HepG2 (cell line): ENCODE measurements around the gene PTPMT1. TPM values are rescaled to one million over a fixed set of nuclear protein-coding genes. Genes with fewer than 3 reads are reported as not detected.

Experiments used
- ATAC-seq: fragments of 200-7000 bp; cut with Tn5 transposase; 3 replicates; pipeline ENCODE4 v1.9.1; 2020; ENCODE audit warnings: mild to moderate bottlenecking, moderate library complexity
- BruUV-seq: library from RNA; stranded (reverse); fragments of 400-500 nt; replicated peaks from 2 replicates; lab custom pipeline; 2021; lab: Mats Ljungman, UMichigan
- CTCF ChIA-PET: fragments of 300-600 bp; formaldehyde crosslinking; extraction: SDS; loops from one replicate; lab custom pipeline; 2021; ENCODE audit warnings: low total read pairs, inconsistent platforms, low intra/inter-chr PET ratio; lab: Yijun Ruan, JAX
- POLR2A ChIA-PET: fragments of 350-600 bp; sonication (Branson Sonifier 250); formaldehyde crosslinking; loops from one replicate; lab custom pipeline; 2020; ENCODE audit warnings: antibody characterized with exemption, inconsistent platforms; lab: Yijun Ruan, JAX
- DNase-seq: peaks from one replicate; pipeline ENCODE4 v3.0.0-alpha.2; 2015; ENCODE audit warnings: low spot score
- FAIRE-seq: peaks from 3 replicates; lab custom pipeline; 2011; peaks lifted over from hg19 to GRCh38; lab: Jason Lieb, UNC
- H2AFZ ChIP-seq: one replicate; pipeline ENCODE4 v1.6.1; 2011; ENCODE audit warnings: low read length, inconsistent platforms
- H3K27ac ChIP-seq: fragments of 300-600 bp; 3 replicates; pipeline ENCODE4 v1.8.0; 2011; ENCODE audit warnings: mixed run types, mild to moderate bottlenecking, mixed read lengths, low read length, inconsistent platforms; ENCODE audit not compliant: insufficient read depth; ENCODE audit errors: extremely low read length
- H3K27me3 ChIP-seq, 2 experiments: fragments of 200-600 bp in 1 of 2; 2 replicates in 1 of 2; 3 replicates in 1 of 2; pipeline versions ENCODE4 v1.6.0 to v1.8.0; 2011; ENCODE audit warnings: low read length in 2 of 2, mild to moderate bottlenecking in 2 of 2, moderate library complexity in 2 of 2, inconsistent platforms in 1 of 2; ENCODE audit not compliant: insufficient read depth in 2 of 2, control insufficient read depth in 1 of 2
- H3K36me3 ChIP-seq, 2 experiments: fragments of 200-600 bp in 1 of 2; replicated peaks in 1 of 2; 2 replicates in 1 of 2; 3 replicates in 1 of 2; pipeline versions ENCODE4 v1.5.1 to v1.8.0; 2011; ENCODE audit warnings: low read length in 2 of 2, inconsistent platforms in 1 of 2; ENCODE audit not compliant: insufficient read depth in 2 of 2, control insufficient read depth in 1 of 2
- H3K4me1 ChIP-seq: 2 replicates; pipeline ENCODE4 v1.5.1; 2012; ENCODE audit warnings: low read length, inconsistent platforms; ENCODE audit not compliant: insufficient read depth
- H3K4me2 ChIP-seq: 2 replicates; pipeline ENCODE4 v1.6.0; 2011; ENCODE audit warnings: low read depth, low read length, inconsistent platforms
- H3K4me3 ChIP-seq, 3 experiments: fragments of 200-600 bp in 1 of 3; sonication (generic), shearing (Covaris generic) in 1 of 3; replicated peaks in 1 of 3; 2 replicates each; pipeline ENCODE4 v1.5.1; 2011 to 2016; ENCODE audit warnings: low read length in 3 of 3, inconsistent platforms in 2 of 3, low read depth in 2 of 3, mild to moderate bottlenecking in 2 of 3, control low read depth in 1 of 3, mixed read lengths in 1 of 3; ENCODE audit not compliant: insufficient read depth in 1 of 3
- H3K79me2 ChIP-seq: one replicate; pipeline ENCODE4 v1.6.1; 2011; ENCODE audit warnings: low read length, inconsistent platforms; ENCODE audit not compliant: insufficient read depth
- H3K9ac ChIP-seq: 2 replicates; pipeline ENCODE4 v1.6.0; 2011; ENCODE audit warnings: mild to moderate bottlenecking, low read depth, low read length, inconsistent platforms; ENCODE audit not compliant: insufficient read depth
- H3K9me3 ChIP-seq: 2 replicates; pipeline ENCODE4 v1.5.1; 2012; ENCODE audit warnings: mild to moderate bottlenecking, low read length
- H4K20me1 ChIP-seq: 2 replicates; pipeline ENCODE4 v1.6.0; 2011; ENCODE audit warnings: inconsistent platforms, mild to moderate bottlenecking, low read length, moderate library complexity; ENCODE audit not compliant: insufficient read depth
- HCFC1 ChIP-seq: fragments of 150-350 bp; IDR thresholded peaks from 2 replicates; pipeline ENCODE4 v1.6.1; 2014; ENCODE audit warnings: low read depth, low read length
- MAF1 ChIP-seq: sonication (generic); formaldehyde crosslinking; IDR thresholded peaks from 2 replicates; pipeline ENCODE4 v1.5.0; 2020; ENCODE audit warnings: missing genetic modification reagents, borderline replicate concordance
- SETDB1 ChIP-seq: sonication (generic); formaldehyde crosslinking; IDR thresholded peaks from 2 replicates; pipeline ENCODE4 v1.5.1; 2020; ENCODE audit warnings: missing genetic modification reagents, mild to moderate bottlenecking, borderline replicate concordance
- SIN3A ChIP-seq: IDR thresholded peaks from 2 replicates; pipeline ENCODE4 v1.6.1; 2011; ENCODE audit warnings: low read depth, mild to moderate bottlenecking, control low read depth, low read length, borderline replicate concordance
- SIX1 ChIP-seq: sonication (generic); formaldehyde crosslinking; IDR thresholded peaks from 2 replicates; pipeline ENCODE4 v1.4.0; 2020; ENCODE audit warnings: missing genetic modification reagents, borderline replicate concordance
- XBP1 ChIP-seq: sonication (generic); formaldehyde crosslinking; IDR thresholded peaks from 2 replicates; pipeline ENCODE4 v1.5.0; 2020; ENCODE audit warnings: missing genetic modification reagents
- WGBS: methylation state at CpG from one replicate; pipeline ENCODE4 v1.1.6; 2017; ENCODE audit warnings: low lambda C conversion rate; 5-methylcytosine and 5-hydroxymethylcytosine counted together
- in situ Hi-C: cut with HindIII; loops from 2 replicates; pipeline ENCODE4 v1.10.0; 2017; ENCODE audit warnings: low pct_unique_long_range_greater_than_20kb; ENCODE audit not compliant: extremely low pct_ligation_motif_present
- intact Hi-C: fragments of 100-400 bp; cut with micrococcal nuclease; formaldehyde crosslinking; loops from one replicate; pipeline ENCODE4 v1.10.0; 2022; ENCODE audit not compliant: unreplicated experiment
- polyA plus RNA-seq, 8 experiments: library from polyadenylated mRNA; depleted of rRNA in 3 of 8; stranded (reverse) in 7 of 8; unstranded in 1 of 8; fragments of >200 nt; fragmentation: Illumina TruSeq in 4 of 8; extraction: Trizol in 4 of 8; gene quantifications; 2 replicates each; pipeline versions ENCODE4 v1.2.1 to v1.2.3, GENCODE V29; 2011 to 2016; ENCODE audit warnings: low read depth in 4 of 8, missing spikeins in 1 of 8, mixed read lengths in 1 of 8; ENCODE audit not compliant: insufficient read depth in 1 of 8
- total RNA-seq, 5 experiments: library from RNA; depleted of rRNA; stranded (reverse); fragments of >200 nt; fragmentation: Illumina TruSeq; extraction: Trizol; gene quantifications; 2 replicates each; pipeline ENCODE4 v1.2.3, GENCODE V29; 2016; ENCODE audit warnings: low read depth in 1 of 5
- TF ChIP-seq, protein P1 (sequence below): sonication (generic); formaldehyde crosslinking; IDR thresholded peaks from 2 replicates; pipeline ENCODE4 v1.4.0; 2020; ENCODE audit warnings: mild to moderate bottlenecking, missing genetic modification reagents
- TF ChIP-seq, protein P2 (sequence below): sonication (generic); formaldehyde crosslinking; IDR thresholded peaks from 2 replicates; pipeline ENCODE4 v1.5.1; 2020; ENCODE audit warnings: missing genetic modification reagents, mild to moderate bottlenecking, borderline replicate concordance
- TF ChIP-seq, protein P3 (sequence below): IDR thresholded peaks from 2 replicates; pipeline ENCODE4 v1.6.1; 2016; ENCODE audit warnings: control low read depth

The PTPMT1 gene
- total and polyA plus RNA-seq, 2 of the 13 experiments (the other 11 are each of a cell fraction or from before 2014, with no cell fraction given) = 55.6 to 129 TPM

DNA sequence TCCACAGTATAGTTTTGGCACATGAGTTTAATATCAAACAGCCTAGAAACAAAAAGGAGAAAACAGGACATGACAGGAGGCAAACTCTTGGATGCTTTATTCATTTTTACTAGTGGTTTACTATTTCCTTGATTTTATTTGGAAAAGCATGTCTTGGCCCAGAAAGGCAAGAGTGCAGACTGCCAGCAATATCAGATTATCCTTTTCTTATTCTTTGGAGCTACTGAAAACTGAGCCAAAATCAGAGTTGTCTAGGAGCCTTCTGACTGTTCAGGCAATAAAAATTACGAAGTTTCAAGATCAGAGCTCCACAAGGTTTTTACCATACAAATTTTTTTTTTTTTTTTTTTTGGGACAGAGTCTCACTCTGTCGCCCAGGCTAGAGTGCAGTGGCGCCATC lies 28.5 kb upstream of the PTPMT1 start:
- no peak for ATAC-seq
- Histone ChIP-seq H3K36me3 (peaks cover 1 to 2% of the 10 kb centered on the region in 2 experiments; a peak in 1 of 5 replicates), H3K4me1 (peaks cover 13% of the 10 kb centered on the region), H4K20me1 (peaks cover 56% of the 10 kb centered on the region), H3K27ac (no peak overlapping the region), H3K4me3 (no peak overlapping the region), H3K27me3 (no peaks in the 10 kb centered on the region), H2AFZ (no peak overlapping the region), H3K9me3 (no peaks in the 10 kb centered on the region)
- no TSS peak for BruUV-seq
- POLR2A ChIA-PET = interaction anchor here (0.9 kb wide), 1 partner anchor 14 kb away, joined by 3 read pairs; no protein-coding TSS in a partner anchor
- in situ Hi-C loops = no loop called here
- no peak for FAIRE-seq
- TF ChIP-seq SIN3A = no peak
- no peak for TF ChIP-seq XBP1
- TF ChIP-seq SIX1 = no peak
- TF ChIP-seq SETDB1 (CRISPR knock-in tag) = no peak
- TF ChIP-seq, protein P1, sequence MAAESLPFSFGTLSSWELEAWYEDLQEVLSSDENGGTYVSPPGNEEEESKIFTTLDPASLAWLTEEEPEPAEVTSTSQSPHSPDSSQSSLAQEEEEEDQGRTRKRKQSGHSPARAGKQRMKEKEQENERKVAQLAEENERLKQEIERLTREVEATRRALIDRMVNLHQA (CRISPR knock-in tag) = no peak
- TF ChIP-seq, protein P2, sequence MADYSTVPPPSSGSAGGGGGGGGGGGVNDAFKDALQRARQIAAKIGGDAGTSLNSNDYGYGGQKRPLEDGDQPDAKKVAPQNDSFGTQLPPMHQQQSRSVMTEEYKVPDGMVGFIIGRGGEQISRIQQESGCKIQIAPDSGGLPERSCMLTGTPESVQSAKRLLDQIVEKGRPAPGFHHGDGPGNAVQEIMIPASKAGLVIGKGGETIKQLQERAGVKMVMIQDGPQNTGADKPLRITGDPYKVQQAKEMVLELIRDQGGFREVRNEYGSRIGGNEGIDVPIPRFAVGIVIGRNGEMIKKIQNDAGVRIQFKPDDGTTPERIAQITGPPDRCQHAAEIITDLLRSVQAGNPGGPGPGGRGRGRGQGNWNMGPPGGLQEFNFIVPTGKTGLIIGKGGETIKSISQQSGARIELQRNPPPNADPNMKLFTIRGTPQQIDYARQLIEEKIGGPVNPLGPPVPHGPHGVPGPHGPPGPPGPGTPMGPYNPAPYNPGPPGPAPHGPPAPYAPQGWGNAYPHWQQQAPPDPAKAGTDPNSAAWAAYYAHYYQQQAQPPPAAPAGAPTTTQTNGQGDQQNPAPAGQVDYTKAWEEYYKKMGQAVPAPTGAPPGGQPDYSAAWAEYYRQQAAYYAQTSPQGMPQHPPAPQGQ (CRISPR knock-in tag) = no peak
- no peak for TF ChIP-seq MAF1 (CRISPR knock-in tag)
- TF ChIP-seq, protein P3, sequence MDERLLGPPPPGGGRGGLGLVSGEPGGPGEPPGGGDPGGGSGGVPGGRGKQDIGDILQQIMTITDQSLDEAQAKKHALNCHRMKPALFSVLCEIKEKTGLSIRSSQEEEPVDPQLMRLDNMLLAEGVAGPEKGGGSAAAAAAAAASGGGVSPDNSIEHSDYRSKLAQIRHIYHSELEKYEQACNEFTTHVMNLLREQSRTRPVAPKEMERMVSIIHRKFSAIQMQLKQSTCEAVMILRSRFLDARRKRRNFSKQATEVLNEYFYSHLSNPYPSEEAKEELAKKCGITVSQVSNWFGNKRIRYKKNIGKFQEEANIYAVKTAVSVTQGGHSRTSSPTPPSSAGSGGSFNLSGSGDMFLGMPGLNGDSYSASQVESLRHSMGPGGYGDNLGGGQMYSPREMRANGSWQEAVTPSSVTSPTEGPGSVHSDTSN (CRISPR knock-in tag) = no peak
- TF ChIP-seq HCFC1 = no peak
- TF ChIP-seq, all 625 proteins: peak for 0
- WGBS = 99% methylated on average over 3 of the region's 3 CpGs
- no peak overlapping the region for H3K4me2 ChIP-seq
- H3K79me2 ChIP-seq = peaks cover 92% of the 10 kb centered on the region
- intact Hi-C loops = no loop called here
- no peak for DNase-seq
- CTCF ChIA-PET = no interaction called here
- H3K9ac ChIP-seq = no peak overlapping the region
